Inferior parietal cortex (tissue), 1 donor: ENCODE data around the gene TOR1B.
"Not testable (repeated sequence)": the region's sequence is repeated elsewhere in the genome, so short reads cannot be mapped to it uniquely, and the experiment has no call there.

ENCODE experiments used
- DNase-seq: peaks from one replicate; pipeline ENCODE4 v3.0.0-alpha.2; 2016; ENCODE audit errors: extremely low spot score

The TOR1B gene

GRCh38 chr9:129776566-129776937 is 26.4 kb upstream of the TOR1B start:
- no peak for DNase-seq

GRCh38 chr9:129776938-129777768 is 25.8 kb upstream of the TOR1B start:
- DNase-seq = peak; percentile 49

GRCh38 chr9:129777769-129778130 is 25.2 kb upstream of the TOR1B start:
- DNase-seq = no peak

- DNase-seq = no peak
Measured at GRCh38 chr9:129778469-129778868, 24.5 kb upstream of the TOR1B start.

GRCh38 chr9:129779560-129780190 is 23.3 kb upstream of the TOR1B start:
- DNase-seq = no peak

- no peak for DNase-seq
Measured at GRCh38 chr9:129781131-129781530, 21.9 kb upstream of the TOR1B start.

GRCh38 chr9:129781981-129782380 is 21.0 kb upstream of the TOR1B start:
- no peak for DNase-seq

- peak; percentile 89 for DNase-seq
Measured at GRCh38 chr9:129783516-129784361, 19.2 kb upstream of the TOR1B start.

- not testable (repeated sequence) for DNase-seq
Measured at GRCh38 chr9:129784970-129785369, 18.0 kb upstream of the TOR1B start.

- DNase-seq = no peak
Measured at GRCh38 chr9:129785866-129786265, 17.1 kb upstream of the TOR1B start.

- DNase-seq = no peak
Measured at GRCh38 chr9:129786481-129786880, 16.5 kb upstream of the TOR1B start.

- no peak for DNase-seq
Measured at GRCh38 chr9:129794549-129794948, 8.4 kb upstream of the TOR1B start.

GRCh38 chr9:129796029-129796428 is 7.0 kb upstream of the TOR1B start:
- not testable (repeated sequence) for DNase-seq

- no peak for DNase-seq
Measured at GRCh38 chr9:129798973-129799372, 4.0 kb upstream of the TOR1B start.

- no peak for DNase-seq
Measured at GRCh38 chr9:129801504-129801903, 1.5 kb upstream of the TOR1B start.

- DNase-seq = peak; percentile 9
Measured at GRCh38 chr9:129803676-129804060, 684 bp downstream of the TOR1B start.

GRCh38 chr9:129806061-129806460 is 3.1 kb downstream of the TOR1B start:
- DNase-seq = no peak

- DNase-seq = no peak
Measured at GRCh38 chr9:129809346-129809745, 6.4 kb downstream of the TOR1B start.

- no peak for DNase-seq
Measured at GRCh38 chr9:129810116-129810515, 7.1 kb downstream of the TOR1B start.

GRCh38 chr9:129810788-129811187 is 7.8 kb downstream of the TOR1B start:
- no peak for DNase-seq

GRCh38 chr9:129811967-129812363 is 9.0 kb downstream of the TOR1B start:
- no peak for DNase-seq

GRCh38 chr9:129812385-129812784 is 9.4 kb downstream of the TOR1B start:
- no peak for DNase-seq

GRCh38 chr9:129813661-129814060 is 10.7 kb downstream of the TOR1B start:
- no peak for DNase-seq
